Measurements from ENCODE around the gene PRCP.
"Not testable (repeated sequence)": the region's sequence is repeated elsewhere in the genome, so short reads cannot be mapped to it uniquely, and the experiment has no call there.

PRCP gene

GRCh38 chr11:82900277-82901164 lies at the start of gene PRCP:
TSS of gene PRCP (minus strand) at chr11:82900430. CDS start at chr11:82900402, 28 bp downstream.
- peak; percentile 85 for DNase-seq

- no peak for DNase-seq
Measured at GRCh38 chr11:82949352-82949751, 49.1 kb upstream of the PRCP start.

GRCh38 chr11:82945682-82946081 lies 45.5 kb upstream of the PRCP start:
- DNase-seq = no peak

- not testable (repeated sequence) for DNase-seq
Measured at GRCh38 chr11:82945041-82945440, 44.8 kb upstream of the PRCP start.

DNA sequence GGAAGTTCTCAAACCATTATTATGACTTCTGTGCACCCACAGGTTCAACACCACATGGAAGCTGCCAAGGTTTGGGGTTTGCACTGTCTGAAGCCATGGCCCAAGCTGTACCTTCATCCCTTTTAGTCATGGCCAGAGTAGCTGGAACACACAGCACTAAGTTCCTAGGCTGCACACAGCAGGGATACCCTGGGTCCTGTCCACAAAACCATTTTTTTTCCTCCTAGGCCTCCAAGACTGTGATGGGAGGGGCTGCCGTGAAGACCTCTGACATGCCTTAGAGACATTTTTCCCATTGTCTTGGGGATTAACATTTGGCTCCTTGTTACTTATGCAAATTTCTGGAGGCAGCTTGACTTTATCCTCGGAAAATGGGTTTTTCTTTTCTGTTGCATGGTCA lies 44.0 kb upstream of the PRCP start:
- DNase-seq = no peak

GRCh38 chr11:82943430-82943829 lies 43.2 kb upstream of the PRCP start:
- not testable (repeated sequence) for DNase-seq

- DNase-seq = no peak
Measured at GRCh38 chr11:82942376-82942775, 42.1 kb upstream of the PRCP start.

GRCh38 chr11:82939456-82939855 lies 39.2 kb upstream of the PRCP start:
- DNase-seq = no peak

- DNase-seq = no peak
Measured at GRCh38 chr11:82937554-82937953, 37.3 kb upstream of the PRCP start.

GRCh38 chr11:82936261-82936660 lies 36.0 kb upstream of the PRCP start:
- no peak for DNase-seq

DNA sequence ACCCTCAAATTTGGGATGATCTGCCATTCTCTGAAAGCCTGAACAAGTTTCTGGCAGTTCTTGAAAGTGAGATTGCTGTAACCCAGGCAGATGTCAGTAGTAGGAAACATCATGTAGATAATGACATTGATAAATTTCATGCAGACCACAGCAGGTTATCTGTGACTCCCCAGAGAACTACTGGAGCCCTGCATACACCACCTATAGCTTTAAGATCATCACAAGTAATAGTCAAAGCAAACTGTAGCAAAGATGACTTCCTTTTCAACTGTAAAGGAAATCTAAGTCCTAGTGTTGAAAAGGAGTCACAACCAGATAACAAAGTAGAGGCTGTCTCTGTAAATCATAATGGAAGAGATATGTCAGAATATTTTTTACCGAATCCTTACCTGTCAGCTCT lies 32.3 kb upstream of the PRCP start:
- no peak for DNase-seq

GRCh38 chr11:82930734-82931133 lies 30.5 kb upstream of the PRCP start:
- DNase-seq = no peak

- DNase-seq = no peak
Measured at GRCh38 chr11:82930229-82930628, 30.0 kb upstream of the PRCP start.

DNA sequence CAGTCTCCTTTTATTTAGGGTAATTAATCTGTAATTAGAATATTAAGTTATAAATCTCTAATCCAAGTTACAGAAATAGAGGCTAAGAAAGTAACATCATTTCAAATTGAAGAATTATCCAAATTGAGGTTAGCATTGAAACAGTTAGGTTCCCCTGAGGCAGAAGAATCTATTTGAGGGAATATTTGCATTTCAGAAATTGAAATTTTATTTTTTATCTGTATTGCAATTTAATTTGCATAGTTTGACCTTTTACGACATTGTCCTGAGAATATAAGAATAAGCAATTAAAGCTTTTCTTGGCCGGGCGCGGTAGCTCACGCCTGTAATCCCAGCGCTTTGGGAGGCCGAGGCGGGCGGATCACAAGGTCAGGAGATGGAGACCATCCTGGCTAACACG lies 28.9 kb upstream of the PRCP start:
- DNase-seq = no peak

- DNase-seq = no peak
Measured at GRCh38 chr11:82927264-82927880, 27.1 kb upstream of the PRCP start.

GRCh38 chr11:82924522-82925224 lies 24.4 kb upstream of the PRCP start:
- no peak for DNase-seq

GRCh38 chr11:82922396-82923173 lies 22.4 kb upstream of the PRCP start:
- DNase-seq = not testable (repeated sequence)

- not testable (repeated sequence) for DNase-seq
Measured at GRCh38 chr11:82920227-82920626, 20.0 kb upstream of the PRCP start.

DNA sequence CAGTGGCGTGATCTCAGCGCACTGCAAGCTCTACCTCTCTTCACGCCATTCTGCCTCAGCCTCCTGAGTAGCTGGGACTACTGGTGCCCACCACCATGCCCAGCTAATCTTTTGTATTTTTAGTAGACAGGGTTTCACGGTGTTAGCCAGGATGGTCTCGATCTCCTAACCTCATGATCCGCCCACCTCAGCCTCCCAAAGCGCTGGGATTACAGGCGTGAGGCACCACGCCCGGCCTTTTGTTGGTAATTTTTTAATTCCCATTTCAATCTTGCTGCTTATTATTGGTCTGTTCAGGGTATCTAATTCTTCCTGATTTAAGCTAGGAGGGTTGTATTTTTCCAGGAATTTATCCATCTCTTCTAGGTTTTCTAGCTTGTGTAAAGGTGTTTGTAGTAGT lies 19.6 kb upstream of the PRCP start:
- DNase-seq = not testable (repeated sequence)

DNA sequence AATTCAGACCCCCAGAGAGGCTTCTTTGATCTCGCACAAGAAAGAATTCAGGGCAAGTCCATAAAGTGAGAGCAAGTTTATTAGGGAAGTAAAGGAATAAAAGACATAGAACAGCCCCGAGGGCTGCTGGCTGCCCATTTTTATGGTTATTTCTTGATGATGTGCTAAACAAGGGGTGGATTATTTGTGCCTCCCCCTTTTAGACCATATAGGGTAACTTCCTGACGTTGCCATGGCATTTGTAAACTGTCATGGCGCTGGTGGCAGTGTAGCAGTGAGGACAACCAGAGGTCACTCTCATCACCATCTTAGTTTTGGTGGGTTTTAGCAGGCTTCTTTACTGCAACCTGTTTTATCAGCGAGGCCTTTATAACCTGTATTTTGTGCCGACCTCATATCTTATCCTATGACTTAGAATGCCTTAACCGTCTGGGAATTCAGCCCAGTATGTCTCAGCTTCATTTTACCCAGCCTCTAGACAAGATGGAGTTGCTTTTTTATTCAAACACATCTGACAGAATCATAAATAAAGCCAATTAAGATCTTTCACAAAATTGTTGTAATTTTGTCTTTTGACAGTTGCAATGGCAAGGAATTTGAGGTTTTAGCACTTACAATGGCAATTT lies 8.9 kb upstream of the PRCP start:
- DNase-seq = no peak

GRCh38 chr11:82908311-82908710 lies 8.1 kb upstream of the PRCP start:
- DNase-seq = no peak

GRCh38 chr11:82907371-82907770 lies 7.1 kb upstream of the PRCP start:
- no peak for DNase-seq
